Ramos (cell line): ENCODE measurements around the gene R3HCC1L.

Experiments
- in situ Hi-C: fragments of 300-500 bp; cut with MboI; formaldehyde crosslinking; loops from one replicate; pipeline ENCODE4 v1.14.3; 2022; ENCODE audit warnings: low sequenced_read_pairs; ENCODE audit not compliant: unreplicated experiment

R3HCC1L gene

DNA sequence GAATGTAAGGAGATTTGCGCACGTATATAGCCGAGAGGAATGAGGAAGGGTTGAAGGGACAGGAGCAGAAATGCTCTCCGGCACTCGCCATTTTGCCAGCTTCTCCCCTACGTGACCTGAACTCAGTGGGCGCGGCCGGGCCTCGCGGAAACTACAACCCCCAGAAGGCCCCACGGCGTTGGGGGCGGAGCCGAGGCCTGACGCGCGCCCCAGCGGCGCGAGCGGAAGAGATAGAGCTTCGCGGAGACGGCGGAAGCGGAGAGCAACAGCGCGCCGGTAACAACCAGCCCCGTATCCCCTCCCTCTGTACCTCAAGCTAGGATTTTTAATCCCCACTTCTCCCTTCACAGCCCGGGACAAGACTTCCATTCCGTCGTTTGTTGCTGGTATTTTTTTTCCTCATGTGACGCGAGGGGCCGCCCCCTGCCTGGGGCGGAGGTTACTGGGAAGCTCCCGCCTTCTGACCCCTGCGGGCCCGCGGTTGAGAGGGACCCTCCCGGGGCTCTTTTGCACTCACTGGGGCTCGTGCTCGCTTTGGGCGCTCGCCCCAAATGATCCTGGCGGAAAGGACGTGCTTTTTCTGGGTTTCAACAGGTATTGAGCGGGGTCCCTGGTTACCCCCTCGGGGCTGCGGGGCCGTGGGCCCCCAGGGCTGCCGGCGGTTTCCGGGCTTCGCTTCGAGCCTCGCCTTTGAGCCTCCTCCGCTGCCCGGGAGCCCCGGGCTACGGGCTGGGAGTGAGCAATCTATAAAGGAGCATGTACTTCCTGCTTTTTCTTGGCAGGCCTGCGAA, at the start of gene R3HCC1L:
Gene R3HCC1L, plus strand, starts transcription at position 227 of the 791 bp plus-strand sequence. CDS start 73,458 bp downstream, outside the sequence.
- in situ Hi-C loops, result loop anchor here (25.0 kb wide), 1 partner anchor 1847 kb away; no protein-coding TSS in a partner anchor

DNA sequence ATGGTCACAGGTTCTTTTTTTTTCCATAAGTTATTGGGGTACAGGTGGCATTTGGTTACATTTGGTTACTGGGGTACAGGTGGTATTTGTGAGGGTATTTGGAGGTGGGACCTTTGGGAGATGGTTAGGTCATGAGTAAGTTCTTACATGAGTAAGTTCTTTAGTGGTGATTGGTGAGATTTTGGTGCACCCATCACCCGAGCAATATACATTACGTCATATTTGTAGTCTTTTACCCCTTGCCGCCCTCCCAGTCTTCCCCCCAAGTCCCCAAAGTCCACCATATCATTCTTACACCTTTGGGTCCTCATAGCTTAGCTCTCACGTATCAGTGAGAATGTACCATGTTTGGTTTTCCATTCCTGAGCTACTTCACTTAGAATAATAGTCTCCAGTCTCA, 49.2 kb upstream of the R3HCC1L start:
- in situ Hi-C loops, result no loop called here

DNA sequence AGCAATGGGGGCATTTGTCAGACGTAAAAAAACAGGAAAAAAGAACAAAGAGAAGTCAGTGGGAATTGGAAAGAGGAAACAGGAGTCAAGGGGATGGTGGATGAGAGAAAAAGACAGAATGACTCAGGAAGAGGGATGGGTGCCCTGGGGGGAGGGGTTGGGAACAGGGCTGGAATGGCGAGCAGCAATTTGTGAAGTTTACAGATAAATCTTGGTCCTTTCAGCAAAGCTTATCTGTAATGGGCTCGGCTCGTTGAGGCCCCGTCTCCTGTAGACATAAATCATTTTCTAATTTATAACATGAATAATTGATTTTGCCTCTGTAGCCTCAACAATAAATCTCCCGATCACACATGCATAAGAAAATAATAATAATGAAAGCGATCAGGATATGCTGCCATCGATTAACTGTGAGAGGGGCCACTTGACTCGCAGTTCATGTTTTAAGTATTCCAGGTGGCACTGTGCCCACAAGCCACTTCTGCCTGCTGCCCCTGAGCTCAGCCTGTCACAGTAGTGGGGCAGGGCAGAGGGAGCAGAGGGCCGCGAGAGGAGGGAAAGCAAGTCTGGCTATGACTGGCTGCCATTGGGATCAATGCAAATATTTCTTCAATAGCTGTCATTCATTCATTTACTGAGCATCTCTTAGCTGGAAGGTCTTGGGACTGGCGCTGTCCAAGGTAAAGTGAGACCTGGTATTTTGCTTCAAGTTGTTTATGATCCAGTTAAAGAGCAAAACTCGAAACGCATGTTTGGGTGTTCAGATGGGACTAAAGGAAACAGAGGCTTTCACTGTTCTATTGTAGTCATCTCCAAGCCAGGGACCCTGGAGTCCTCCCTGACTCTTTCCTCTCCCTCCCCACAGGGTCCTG, 47.4 kb upstream of the R3HCC1L start:
- in situ Hi-C loops, result no loop called here

DNA sequence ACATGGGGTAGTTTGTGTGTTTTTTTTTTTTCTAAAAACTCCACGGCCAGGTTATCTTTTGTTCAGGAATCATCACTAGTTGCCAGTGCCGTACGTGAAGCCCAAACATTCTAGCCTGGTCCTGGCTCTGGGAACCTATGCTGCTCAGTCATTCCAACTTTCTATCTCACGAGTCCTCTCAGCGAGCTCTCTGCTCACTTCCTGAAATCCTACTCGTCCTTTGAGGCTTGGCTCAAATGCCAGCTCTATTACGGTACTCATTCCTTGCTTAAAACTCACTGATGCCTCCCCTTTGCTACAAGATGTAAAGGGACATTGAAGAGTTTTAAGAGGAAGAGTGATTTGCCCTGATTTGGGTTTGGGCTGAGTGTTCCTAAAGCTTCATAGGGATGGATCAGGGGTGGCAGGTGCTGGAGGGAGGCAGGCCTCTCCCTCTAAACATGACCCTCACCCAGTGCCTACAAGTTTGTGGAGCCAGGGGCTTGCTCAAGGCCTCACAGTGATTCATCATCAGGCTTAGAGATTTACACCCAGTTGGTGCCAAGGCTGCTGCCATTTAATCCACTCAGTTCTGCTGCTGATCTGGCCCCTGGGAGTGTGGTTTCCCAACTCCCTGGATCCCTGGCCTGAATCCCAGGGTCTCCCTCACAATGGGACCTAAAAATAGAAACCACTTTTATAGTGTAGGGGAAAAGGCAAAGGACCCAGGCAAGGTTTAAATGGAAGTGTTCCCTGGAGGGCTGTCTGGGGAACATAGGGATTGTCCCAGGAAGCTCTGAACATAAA, 46.1 kb upstream of the R3HCC1L start:
- in situ Hi-C loops, result no loop called here

DNA sequence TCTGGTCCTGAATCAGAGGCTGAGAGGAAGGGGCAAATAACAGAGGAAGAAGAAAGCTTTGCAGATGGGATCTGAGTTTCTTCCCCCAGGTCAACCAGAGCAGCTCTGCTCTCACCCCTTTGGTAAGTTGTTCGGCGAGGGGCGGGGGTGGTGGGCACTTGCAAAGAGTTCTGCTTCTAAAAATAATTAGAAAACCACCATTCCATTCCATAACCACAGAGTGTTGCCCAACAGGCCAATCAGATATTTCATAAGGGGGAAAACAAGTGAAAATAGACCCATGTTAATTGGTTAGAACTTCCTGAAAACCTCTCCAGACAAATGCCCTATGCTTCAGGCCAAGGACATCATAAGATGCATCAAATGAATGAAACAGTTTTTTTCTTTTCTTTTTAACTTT, 43.6 kb upstream of the R3HCC1L start:
- in situ Hi-C loops, result no loop called here

DNA sequence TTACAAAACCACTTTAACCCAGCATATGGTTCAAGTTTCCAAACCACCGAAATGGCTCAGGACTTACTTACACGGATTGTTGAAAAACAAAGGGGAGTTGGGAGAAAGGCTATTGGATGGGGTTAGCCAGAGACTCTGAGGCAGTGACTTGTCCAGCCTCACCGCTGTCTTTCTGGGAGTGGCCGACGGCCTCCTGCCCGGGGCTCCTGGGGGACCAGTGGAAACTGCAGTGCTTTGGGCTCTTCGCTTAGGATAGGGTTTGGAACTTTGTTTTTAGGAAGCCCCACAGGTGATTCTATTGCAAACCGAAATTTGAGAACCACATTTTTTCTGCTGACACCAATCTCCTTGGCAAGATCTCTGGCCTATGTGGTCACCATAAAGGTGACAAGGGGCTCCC, 38.1 kb upstream of the R3HCC1L start:
- in situ Hi-C loops, result no loop called here

DNA sequence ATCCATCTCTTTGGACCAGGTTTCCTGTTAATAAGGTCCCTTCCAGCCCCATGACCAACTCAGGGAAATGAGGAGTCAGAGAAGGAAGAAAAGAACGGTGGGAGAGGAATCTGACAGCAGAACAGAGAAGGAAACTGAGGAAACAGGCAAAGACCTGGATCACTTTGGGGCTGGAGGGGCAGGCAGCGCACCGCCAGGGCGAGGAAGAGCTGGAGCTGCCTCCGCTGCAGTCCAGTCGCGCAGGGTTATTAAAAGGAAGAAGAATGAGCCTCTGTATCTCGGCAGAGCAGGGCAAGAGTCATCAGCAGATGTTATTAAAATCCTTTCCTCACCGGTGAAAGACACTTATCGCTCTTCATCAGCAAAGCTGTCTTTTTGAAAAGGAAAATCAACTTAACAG, 37.7 kb upstream of the R3HCC1L start:
- in situ Hi-C loops, result no loop called here

DNA sequence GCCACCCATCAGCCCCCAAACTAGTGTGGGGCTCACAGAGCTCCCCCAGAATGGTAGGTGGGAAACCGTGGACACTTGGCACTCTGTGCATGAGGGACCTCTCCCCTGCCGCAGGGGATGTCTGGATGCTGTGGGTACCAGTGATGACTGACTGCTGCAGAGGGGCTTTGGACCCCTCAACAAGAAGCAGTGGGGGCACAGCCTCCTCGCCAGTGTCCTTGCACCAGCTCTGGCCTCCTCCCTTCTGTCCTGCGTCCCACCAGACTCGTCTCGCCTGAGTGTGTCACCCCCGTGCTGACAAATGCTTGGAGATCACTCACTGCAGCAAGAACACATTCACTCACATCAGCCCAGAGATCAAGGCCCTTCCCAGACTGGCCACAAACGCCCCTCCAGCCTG, 37.3 kb upstream of the R3HCC1L start:
- in situ Hi-C loops, result no loop called here

DNA sequence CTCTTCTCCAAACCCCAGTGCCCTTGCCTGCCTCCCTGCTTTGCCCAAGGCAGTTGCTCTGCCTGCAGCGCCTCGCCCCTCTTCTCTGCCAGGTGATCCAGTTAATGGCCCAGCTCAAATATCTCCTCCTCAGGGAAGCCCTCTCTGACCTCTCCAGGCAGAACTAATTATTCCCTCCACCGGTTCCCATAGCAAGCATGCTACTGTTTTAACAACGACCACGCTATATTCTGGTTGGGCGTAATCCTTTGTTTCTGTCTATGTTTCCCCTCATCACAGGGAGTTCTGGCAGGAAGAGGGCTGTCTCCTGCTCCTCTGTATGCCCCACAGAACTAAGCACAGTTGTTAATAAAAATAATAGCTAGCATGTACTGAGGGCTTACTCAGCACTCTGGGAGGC, 36.8 kb upstream of the R3HCC1L start:
- in situ Hi-C loops, result no loop called here

DNA sequence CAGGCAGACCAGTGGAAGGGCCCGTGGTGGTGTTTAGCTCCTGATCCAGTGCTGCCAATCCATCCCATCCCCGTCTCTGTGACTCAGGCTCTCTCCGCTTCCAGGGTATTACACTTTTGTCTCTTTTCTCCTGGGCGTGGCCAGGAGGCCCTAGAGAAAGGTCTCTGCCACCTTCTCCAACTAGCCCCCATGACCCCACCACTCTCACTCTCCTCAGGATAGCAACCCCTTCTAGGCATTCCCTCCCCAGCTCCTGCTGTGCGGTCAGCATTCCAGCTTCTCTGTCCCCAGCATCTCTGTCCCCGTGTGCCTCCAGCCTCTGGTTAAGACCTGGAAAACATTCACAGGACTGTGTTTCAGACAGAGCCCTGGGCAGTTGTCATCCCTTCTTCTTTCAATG, 36.2 kb upstream of the R3HCC1L start:
- in situ Hi-C loops, result no loop called here

DNA sequence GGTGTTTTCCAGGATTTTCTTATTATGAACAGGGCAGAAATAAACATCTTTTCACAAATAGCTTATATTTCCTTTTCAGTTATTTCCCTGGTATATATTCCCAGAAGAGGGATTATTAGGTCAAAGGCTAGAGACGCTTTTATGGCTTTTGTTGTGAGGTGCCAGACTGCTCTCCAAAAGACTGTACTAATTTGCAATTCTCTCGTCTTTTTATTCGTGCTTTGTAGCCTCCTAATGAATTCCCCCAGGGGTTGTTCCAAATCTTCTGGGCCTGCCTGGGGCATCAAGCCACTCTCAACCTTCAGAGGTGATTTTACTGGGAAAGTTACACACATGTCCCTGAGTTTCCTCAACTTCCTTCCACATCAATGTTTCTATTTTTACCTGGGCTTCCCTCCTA, 34.0 kb upstream of the R3HCC1L start:
- in situ Hi-C loops, result no loop called here

DNA sequence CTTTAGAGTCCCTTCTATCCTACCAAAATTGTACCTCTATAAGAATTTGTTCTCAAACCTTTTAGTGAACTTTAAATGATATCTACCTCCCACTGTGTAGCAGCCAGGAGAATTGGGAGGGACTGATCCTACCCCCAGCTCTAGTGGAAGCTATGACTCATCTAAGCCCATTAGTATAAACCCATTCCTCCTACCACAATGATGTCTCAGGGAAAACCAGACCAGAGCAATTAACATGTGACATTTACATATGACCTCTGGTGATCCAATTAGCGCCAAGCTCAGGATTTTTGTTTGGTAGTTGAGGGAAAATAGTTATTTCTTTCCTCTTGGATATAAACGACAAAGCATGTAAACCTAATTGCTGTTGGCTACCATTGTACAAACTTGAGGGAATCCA, 33.1 kb upstream of the R3HCC1L start:
- in situ Hi-C loops, result no loop called here

DNA sequence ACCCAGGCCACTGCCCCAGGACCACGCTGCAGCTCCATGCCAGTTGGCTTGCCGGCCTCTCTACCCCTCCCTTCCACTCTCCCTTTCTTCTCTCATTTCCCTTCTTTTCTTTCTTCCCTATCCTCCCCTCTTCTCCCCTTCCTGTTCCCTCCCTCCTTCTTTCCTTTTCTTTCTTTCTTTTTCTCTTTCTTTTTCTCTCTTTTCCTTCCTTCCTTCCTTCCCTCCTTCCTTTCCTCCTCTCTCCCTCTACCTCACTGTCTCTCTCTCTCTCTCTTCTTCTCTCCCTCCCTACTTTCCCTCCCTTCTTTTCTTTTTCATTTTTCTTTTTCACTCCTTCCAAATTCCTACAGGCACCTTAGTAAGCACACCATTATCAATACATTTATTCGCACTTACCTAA, 30.3 kb upstream of the R3HCC1L start:
- in situ Hi-C loops, result no loop called here

DNA sequence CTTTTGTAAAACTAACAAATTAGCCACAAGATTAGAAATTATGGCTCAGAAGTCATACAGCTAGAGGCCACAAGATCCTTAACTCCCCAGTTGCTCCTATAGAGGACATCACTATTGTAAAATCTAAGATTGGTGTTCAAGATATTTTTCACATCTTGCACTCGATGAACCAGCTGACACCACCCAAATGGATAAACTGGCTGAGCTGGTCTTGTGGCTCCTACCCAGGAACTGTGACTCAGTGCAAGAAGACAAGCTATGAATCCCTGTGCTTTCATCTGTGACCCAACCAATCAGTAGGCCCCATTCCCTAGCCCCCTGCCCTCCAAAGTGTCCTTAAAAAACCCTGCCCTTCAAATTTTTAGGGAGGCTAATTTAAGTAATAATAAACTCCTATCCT, 27.9 kb upstream of the R3HCC1L start:
- in situ Hi-C loops, result no loop called here

DNA sequence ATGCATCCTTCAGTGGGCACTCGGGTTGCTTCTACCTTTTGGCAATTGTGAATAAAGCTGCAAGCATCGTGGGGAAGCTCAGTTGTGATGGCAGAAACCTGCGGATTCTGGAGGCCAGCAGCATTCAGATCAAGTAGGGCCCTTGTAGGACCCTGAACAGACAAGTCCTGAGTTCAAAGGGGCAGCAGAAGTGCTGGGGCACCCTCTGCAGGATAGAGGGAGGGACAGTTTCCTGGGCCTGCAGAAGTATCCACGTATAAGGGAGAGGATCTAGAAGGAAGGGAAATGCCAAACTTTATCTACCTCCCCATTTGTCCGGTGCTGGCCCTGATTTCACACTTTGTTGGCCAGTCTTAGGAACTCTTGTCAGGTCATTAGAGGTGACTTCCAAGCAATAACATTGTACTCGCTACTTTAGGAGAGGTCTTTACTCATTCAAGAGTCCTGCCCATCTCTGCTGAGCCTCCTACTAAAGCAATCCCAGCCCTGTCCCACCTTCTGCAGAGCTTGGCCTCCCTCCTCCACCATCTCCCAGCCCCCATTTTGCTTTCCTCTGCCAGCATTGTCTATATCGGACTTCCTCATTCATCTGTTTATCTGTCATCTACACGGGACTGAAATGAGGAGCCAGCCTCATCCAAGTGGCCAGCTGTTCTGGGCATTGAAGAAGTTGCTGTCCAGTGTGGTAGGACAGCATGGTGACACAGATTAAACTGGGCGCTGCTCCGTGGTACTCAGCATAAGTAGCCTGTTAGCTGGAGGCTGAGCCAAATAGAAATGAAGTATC, 26.6 kb upstream of the R3HCC1L start:
- in situ Hi-C loops, result no loop called here

DNA sequence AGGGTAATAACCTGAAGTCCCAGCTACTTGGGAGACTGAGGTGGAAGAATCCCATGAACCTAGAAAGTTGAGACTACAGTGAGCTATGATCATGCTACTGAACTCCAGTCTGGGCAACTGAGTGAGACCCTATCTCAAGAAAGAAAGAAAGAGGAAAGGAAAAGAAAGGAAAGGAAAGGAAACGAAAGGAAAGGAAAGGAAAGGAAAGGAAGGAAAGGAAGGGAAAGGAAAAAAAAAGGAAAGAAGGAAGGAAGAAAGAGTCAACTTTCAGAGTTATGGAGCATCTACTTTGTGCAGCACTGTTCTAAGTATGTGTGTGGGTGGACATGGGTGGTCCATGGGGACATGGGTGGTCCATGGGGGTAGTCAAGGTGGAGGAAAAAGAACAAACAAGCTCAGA, 24.1 kb upstream of the R3HCC1L start:
- in situ Hi-C loops, result no loop called here

DNA sequence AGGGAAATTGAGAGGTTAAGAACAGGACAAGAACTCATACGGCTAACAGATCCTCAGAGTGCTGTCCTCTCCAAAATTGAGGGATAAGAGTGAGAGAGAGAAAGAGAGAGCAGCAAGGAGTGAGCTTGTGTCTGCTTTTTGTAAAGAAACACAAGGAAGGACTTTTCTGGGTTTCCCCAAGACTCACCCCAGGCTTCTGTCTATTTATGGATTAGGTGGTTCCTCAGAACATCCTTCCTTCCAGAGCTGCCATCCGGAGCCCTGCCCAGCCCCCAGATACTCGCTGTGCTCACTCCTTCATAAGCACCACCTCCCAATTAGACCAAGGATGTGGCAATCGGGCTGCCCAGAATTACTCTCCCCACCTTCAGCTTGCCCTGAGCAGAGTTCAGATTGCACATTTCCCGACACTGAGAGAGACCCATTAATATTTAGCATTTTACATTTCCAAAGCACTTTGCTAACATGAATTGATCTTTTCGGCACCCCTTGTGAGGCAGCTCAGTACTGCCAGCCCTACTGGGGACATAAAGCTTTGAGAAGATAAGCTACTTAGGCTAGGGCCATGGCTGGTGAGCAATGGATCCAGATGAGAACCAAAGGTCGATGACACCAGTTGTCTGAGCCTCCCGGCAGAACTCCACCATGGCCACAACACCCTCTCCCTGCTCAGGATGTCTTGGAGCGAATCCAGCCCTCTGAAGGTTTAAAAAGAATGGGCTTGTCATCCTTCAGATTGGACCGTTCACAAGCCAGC, 19.2 kb upstream of the R3HCC1L start:
- in situ Hi-C loops, result no loop called here

DNA sequence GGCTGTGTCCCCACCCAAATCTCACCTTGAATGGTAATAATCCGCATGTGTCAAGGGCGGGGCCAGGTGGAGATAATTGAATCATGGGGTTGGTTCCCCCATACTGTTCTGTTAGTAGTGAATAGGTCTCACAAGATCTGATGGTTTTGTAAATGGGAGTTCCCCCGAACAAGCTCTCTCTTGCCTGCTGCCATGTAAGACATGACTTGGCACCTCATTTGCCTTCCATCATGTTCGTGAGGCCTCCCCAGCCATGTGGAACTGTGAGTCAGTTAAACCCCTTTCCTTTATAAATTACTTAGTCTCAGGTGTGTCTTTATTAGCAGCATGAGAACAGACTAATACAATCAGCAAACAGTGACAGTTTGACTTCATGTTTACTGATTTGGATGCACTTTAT, 14.6 kb upstream of the R3HCC1L start:
- in situ Hi-C loops, result no loop called here

DNA sequence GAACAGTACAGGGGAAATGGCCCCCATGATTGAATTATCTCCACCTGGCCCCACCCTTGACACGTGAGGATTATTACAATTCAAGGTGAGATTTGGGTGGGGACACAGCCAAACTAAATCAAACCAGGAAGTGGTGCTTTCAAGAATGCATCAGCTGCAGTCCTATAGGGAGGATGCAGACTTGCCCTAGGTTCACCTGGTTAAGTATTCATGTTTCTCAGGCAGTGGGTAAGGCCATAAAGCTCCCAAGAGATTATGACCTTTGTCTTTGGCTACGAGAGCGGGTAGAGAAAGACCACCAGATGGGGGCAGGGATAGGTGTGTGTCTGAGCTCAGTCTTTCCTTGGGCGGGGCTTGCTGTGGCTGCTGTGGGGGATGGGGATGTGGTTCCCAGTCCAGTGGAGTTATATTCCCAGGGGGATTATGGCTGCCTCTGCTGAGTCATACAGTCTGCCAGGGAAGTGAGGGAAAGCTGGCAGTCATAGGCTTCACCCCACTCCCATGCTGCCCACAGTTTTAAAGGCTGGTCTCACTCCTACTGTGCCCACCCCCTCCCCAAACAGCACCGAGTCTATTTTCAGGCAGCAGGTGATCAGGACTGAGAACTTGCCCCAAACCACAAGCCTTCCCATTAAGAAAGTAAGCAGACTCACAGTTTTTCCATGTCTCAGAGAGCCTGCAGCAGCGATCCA, 8.4 kb upstream of the R3HCC1L start:
- in situ Hi-C loops, result loop anchor here (25.0 kb wide), 1 partner anchor 1839 kb away; no protein-coding TSS in a partner anchor
